GF-D8 (cell line): ENCODE results near the gene SP2.

Source experiments
- DNase-seq: peaks from one replicate; lab custom pipeline; 2025; lab: John Stamatoyannopoulos, UW

Gene SP2

DNA sequence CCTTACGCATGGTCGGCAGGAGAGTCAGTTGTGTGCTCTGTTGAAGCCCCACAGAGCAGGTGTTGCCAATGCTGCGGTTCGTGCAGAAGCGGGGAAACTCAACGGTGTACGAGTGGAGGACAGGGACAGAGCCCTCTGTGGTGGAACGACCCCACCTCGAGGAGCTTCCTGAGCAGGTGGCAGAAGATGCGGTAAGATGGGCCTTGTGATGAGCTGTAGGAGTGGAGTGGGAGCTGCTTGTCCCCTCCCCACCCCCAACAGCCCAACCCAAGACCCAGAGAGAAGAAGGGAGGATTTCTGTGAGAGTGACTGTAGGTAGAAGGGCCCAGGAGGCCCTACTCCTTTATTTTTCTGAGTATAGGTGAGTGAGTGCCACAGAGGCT, 79.8 kb downstream of the SP2 start:
- no peak for DNase-seq

DNA sequence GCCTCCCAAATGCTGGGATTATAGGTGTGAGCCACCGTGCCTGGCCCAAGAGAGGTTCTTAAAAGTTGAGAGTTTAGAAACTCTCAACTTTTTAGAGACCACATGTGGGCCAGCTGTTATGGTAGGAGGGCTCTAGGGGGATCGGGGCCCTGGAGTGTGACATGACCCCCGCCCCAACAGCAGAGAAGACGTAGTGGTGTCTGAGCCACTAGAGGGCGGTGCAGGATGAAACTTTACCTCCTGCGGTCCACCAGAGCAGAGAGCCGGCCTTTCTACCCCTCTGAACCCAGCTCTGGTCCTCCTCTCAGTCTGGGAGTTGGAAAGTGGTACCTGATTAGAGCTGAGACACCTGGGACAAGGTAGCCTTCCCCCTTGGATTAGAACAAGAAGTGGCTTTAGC, 82.3 kb downstream of the SP2 start:
- DNase-seq, result no peak
